ENCODE results near the gene NDUFV1.

NDUFV1 gene

DNA sequence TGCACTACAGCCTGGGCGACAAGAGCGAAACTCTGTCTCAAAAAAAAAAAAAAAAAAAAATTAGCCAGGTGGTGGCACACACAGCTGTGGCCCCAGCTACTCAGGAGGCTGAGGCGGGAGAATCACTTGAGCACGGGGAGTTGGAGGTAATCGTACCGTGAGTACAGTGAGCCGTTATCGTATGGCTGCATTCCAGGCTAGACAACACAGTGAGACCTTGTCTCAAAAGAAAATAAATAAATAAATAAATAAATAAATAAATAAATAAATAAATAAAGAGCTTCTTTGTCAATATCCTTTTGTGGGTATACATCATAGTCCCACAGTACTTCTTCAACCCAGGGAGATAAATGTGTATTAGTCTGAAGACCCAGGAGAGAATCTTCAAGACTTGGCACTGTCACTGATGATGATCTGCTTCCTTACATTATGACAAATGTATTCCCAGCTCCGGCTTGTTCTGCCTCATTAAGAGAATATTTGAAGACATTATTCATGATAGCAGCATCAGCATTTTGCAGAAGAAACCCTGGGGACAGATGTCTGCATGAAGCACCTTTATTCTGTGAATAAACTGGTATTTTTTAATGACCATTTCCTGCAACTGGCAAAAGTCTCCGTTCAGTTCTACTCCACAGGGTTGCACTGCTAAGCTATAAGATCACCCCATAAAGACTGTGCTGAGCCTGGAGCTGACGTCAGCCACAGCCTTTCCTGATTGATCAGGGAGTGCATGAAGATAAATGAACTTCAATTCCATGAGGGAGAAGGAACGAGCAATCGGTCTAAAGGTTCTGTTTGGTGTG is 45.4 kb downstream of the NDUFV1 start:
- no peaks in the 10 kb centered on the region for H3K27me3 ChIP-seq (ENCODE audit: insufficient read depth, low read length, poor library complexity)
- no peak overlapping the region for H3K4me2 ChIP-seq (ENCODE audit: insufficient read depth, low read length)
- ATAC-seq (ENCODE audit: insufficient read depth, low read depth) (no peak), DNase-seq (peak; percentile 45)
- no peak for TF ChIP-seq EZH2 (IDR thresholded peaks at IDR 0.05; ENCODE audit: borderline replicate concordance, low read depth, low read length, severe bottlenecking)
- TF ChIP-seq, protein P1, sequence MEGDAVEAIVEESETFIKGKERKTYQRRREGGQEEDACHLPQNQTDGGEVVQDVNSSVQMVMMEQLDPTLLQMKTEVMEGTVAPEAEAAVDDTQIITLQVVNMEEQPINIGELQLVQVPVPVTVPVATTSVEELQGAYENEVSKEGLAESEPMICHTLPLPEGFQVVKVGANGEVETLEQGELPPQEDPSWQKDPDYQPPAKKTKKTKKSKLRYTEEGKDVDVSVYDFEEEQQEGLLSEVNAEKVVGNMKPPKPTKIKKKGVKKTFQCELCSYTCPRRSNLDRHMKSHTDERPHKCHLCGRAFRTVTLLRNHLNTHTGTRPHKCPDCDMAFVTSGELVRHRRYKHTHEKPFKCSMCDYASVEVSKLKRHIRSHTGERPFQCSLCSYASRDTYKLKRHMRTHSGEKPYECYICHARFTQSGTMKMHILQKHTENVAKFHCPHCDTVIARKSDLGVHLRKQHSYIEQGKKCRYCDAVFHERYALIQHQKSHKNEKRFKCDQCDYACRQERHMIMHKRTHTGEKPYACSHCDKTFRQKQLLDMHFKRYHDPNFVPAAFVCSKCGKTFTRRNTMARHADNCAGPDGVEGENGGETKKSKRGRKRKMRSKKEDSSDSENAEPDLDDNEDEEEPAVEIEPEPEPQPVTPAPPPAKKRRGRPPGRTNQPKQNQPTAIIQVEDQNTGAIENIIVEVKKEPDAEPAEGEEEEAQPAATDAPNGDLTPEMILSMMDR (IDR thresholded peaks at IDR 0.05; ENCODE audit: borderline replicate concordance, extremely low read depth, low read length, poor library complexity, severe bottlenecking): no peak
- no peak overlapping the region for H3K4me3 ChIP-seq (ENCODE audit: low read depth in 1 of 2, low read length in 2 of 2)
- no peaks in the 10 kb centered on the region for H3K79me2 ChIP-seq (ENCODE audit: insufficient read depth, low read length)
- peaks cover 42% of the 10 kb centered on the region for H3K4me1 ChIP-seq (ENCODE audit: insufficient read depth, low read length)
- H2AFZ ChIP-seq (ENCODE audit: low read depth, low read length): no peak overlapping the region
- H3K36me3 ChIP-seq (ENCODE audit: insufficient read depth, low read length): 0 out of 2 replicates have a peak, but pooled peaks cover 3% of the 10 kb centered on the region
- peak overlapping the region; percentile 47 for H3K27ac ChIP-seq (ENCODE audit: low read length)
- H3K9ac ChIP-seq (ENCODE audit: low read depth, low read length): no peak overlapping the region
- H4K20me1 ChIP-seq (ENCODE audit: insufficient read depth, low read length): no peaks in the 10 kb centered on the region
- peaks cover 14% of the 10 kb centered on the region for H3K9me3 ChIP-seq (ENCODE audit: insufficient read depth, low read length, severe bottlenecking)

DNA sequence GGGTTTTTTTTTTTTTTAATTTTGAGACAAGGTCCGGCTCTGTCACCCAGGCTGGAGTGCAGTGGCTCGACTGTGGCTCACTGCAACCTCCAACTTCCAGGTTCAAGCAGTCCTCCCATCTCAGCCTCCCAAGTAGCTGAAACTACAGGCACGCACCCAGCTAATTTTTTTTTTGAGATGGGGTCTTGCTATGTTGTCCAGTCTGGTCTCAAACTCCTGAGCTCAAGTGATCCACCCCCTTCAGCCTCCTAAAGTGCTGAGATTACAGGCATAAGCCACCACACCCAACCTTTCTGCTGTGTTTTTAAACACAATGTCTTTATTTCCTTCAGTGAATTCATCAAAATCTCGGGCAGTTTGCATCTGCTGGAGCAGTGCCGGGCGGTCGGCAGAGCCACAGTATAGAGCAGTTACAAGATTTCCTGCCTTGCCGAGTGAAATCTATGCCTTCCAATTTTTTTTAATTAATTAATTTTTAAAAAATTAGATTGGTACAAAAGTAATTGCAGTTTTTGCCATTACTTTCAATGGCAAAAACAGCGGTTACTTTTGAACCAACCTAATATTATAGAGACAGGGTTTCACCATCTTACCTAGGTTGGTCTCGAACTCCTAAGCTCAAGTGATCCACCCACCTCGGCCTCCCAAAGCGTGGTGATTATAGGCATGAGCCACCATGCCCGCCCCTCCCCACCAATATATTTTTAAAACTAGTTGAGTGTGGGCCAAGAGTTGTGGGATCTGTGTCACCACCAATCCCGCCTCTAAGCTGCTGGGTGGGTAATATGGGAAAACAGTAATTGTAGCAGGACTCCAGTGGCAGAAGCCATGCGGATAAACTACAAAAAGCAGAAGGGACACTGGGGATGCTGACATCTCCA is 46.5 kb downstream of the NDUFV1 start:
- no peak overlapping the region for H3K27ac ChIP-seq (ENCODE audit: low read length)
- no peaks in the 10 kb centered on the region for H3K27me3 ChIP-seq (ENCODE audit: insufficient read depth, low read length, poor library complexity)
- no peak overlapping the region for H2AFZ ChIP-seq (ENCODE audit: low read depth, low read length)
- ATAC-seq (ENCODE audit: insufficient read depth, low read depth): no peak
- DNase-seq: no peak
- H3K9me3 ChIP-seq (ENCODE audit: insufficient read depth, low read length, severe bottlenecking): peaks cover 14% of the 10 kb centered on the region
- H3K4me1 ChIP-seq (ENCODE audit: insufficient read depth, low read length): peaks cover 35% of the 10 kb centered on the region
- no peak overlapping the region for H3K9ac ChIP-seq (ENCODE audit: low read depth, low read length)
- 0 out of 2 replicates have a peak, but pooled peaks cover 3% of the 10 kb centered on the region for H3K36me3 ChIP-seq (ENCODE audit: insufficient read depth, low read length)
- H4K20me1 ChIP-seq (ENCODE audit: insufficient read depth, low read length): no peaks in the 10 kb centered on the region
- H3K4me2 ChIP-seq (ENCODE audit: insufficient read depth, low read length): no peak overlapping the region
- no peak overlapping the region for H3K4me3 ChIP-seq (ENCODE audit: low read depth in 1 of 2, low read length in 2 of 2)
- no peaks in the 10 kb centered on the region for H3K79me2 ChIP-seq (ENCODE audit: insufficient read depth, low read length)
- TF ChIP-seq EZH2 (IDR thresholded peaks at IDR 0.05; ENCODE audit: borderline replicate concordance, low read depth, low read length, severe bottlenecking): no peak
- TF ChIP-seq, protein P1 (IDR thresholded peaks at IDR 0.05; ENCODE audit: borderline replicate concordance, extremely low read depth, low read length, poor library complexity, severe bottlenecking): no peak

DNA sequence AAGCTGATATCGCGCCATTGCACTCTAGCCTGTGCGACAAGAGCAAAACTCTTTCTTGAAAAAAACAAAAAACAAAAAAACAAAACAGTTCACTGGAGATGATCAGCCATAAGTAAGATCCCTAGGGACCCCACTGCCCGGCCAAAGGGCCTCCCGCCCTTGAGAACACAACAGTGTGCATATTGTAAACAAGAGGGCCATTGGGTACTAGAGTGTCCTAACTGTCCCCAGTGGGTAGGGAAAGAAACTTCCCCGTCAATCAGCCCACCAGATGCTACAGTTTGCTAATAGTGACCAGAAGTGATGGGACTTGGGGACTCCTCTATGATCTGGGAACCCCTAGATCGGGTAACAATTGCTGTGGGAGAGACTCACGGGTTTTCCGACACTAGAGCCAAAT is 47.5 kb downstream of the NDUFV1 start:
- Histone ChIP-seq H3K9ac (ENCODE audit: low read depth, low read length) (no peak overlapping the region), H3K27me3 (ENCODE audit: insufficient read depth, low read length, poor library complexity) (no peaks in the 10 kb centered on the region), H4K20me1 (ENCODE audit: insufficient read depth, low read length) (no peaks in the 10 kb centered on the region), H2AFZ (ENCODE audit: low read depth, low read length) (no peak overlapping the region), H3K79me2 (ENCODE audit: insufficient read depth, low read length) (no peaks in the 10 kb centered on the region), H3K4me2 (ENCODE audit: insufficient read depth, low read length) (no peak overlapping the region), H3K9me3 (ENCODE audit: insufficient read depth, low read length, severe bottlenecking) (peaks cover 14% of the 10 kb centered on the region), H3K4me3 (ENCODE audit: low read depth in 1 of 2, low read length in 2 of 2) (no peak overlapping the region), H3K27ac (ENCODE audit: low read length) (no peak overlapping the region), H3K36me3 (ENCODE audit: insufficient read depth, low read length) (0 out of 2 replicates have a peak, but pooled peaks cover 3% of the 10 kb centered on the region), H3K4me1 (ENCODE audit: insufficient read depth, low read length) (peaks cover 32% of the 10 kb centered on the region)
- ATAC-seq (ENCODE audit: insufficient read depth, low read depth): no peak
- TF ChIP-seq, protein P1 (IDR thresholded peaks at IDR 0.05; ENCODE audit: borderline replicate concordance, extremely low read depth, low read length, poor library complexity, severe bottlenecking): no peak
- no peak for TF ChIP-seq EZH2 (IDR thresholded peaks at IDR 0.05; ENCODE audit: borderline replicate concordance, low read depth, low read length, severe bottlenecking)
- DNase-seq: no peak

Measured in DND-41 (cell line).